Natural killer cell (primary cell): ENCODE results near the gene CBARP. TPM values are rescaled to one million over a fixed set of nuclear protein-coding genes. Genes with fewer than 3 reads are reported as not detected.
"Not testable (repeated sequence)": the region's sequence is repeated elsewhere in the genome, so short reads cannot be mapped to it uniquely, and the experiment has no call there.

ENCODE experiments used
- ATAC-seq, 3 donors: fragments of 150-1000 bp in 2 of 3; fragments of 200-7000 bp in 1 of 3; cut with Tn5 transposase; 1 replicate in 1 of 3; 2 replicates in 2 of 3; pipeline ENCODE4 v1.10.0; 2021; ENCODE audit warnings: mild to moderate bottlenecking in 2 of 3, moderate library complexity in 2 of 3
- DNase-seq, 2 donors: peaks; one replicate each; pipeline versions ENCODE4 v3.0.0 to v3.0.0-alpha.2; 2013 to 2021; ENCODE audit warnings: mixed read lengths in 1 of 2
- H3K27ac ChIP-seq: one replicate; pipeline ENCODE4 v1.5.1; 2013; ENCODE audit warnings: mild to moderate bottlenecking, low read length
- H3K27me3 ChIP-seq: one replicate; pipeline ENCODE4 v1.6.1; 2013; ENCODE audit warnings: low read length; ENCODE audit not compliant: control insufficient read depth, insufficient read depth
- H3K36me3 ChIP-seq: one replicate; pipeline ENCODE4 v1.6.1; 2013; ENCODE audit warnings: low read length; ENCODE audit not compliant: control insufficient read depth, insufficient read depth
- H3K4me1 ChIP-seq: one replicate; pipeline ENCODE4 v1.6.1; 2013; ENCODE audit warnings: low read length; ENCODE audit not compliant: control insufficient read depth, insufficient read depth
- H3K4me3 ChIP-seq: one replicate; pipeline ENCODE4 v1.5.1; 2013; ENCODE audit warnings: low read length
- H3K9me3 ChIP-seq: one replicate; pipeline ENCODE4 v1.6.1; 2013; ENCODE audit warnings: low read length; ENCODE audit not compliant: control insufficient read depth, insufficient read depth
- H3K27ac Mint-ChIP-seq, 2 donors: one replicate each; pipeline ENCODE4 v1.8.0; 2022; ENCODE audit warnings: mild to moderate bottlenecking in 2 of 2, mixed read lengths in 2 of 2, moderate library complexity in 1 of 2
- H3K27me3 Mint-ChIP-seq, 2 donors: one replicate each; pipeline ENCODE4 v1.8.0; 2022; ENCODE audit warnings: low read depth in 2 of 2, mixed read lengths in 2 of 2
- H3K36me3 Mint-ChIP-seq: one replicate; pipeline ENCODE4 v1.8.0; 2022; ENCODE audit warnings: mixed read lengths
- H3K4me1 Mint-ChIP-seq, 2 donors: one replicate each; pipeline ENCODE4 v1.8.0; 2022; ENCODE audit warnings: mixed read lengths in 2 of 2
- H3K4me3 Mint-ChIP-seq: one replicate; pipeline ENCODE4 v1.8.0; 2022; ENCODE audit warnings: mild to moderate bottlenecking, moderate library complexity, mixed read lengths
- H3K9me3 Mint-ChIP-seq, 2 donors: one replicate each; pipeline ENCODE4 v1.8.0; 2022; ENCODE audit warnings: mixed read lengths in 2 of 2
- WGBS: methylation state at CpG from one replicate; pipeline ENCODE4 v1.1.7; 2013; ENCODE audit warnings: missing lambda C conversion rate; ENCODE audit not compliant: insufficient coverage; 5-methylcytosine and 5-hydroxymethylcytosine counted together
- intact Hi-C: fragments of 100-400 bp; cut with micrococcal nuclease; formaldehyde crosslinking; loops from one replicate; pipeline ENCODE4 v1.14.2; 2022
- total RNA-seq, 4 donors: library from RNA; stranded (reverse); fragments of 120-200 nt in 1 of 4; gene quantifications; one replicate each; pipeline versions ENCODE4 v1.2.3 to v1.2.4, GENCODE V29; 2013 to 2022
- TF ChIP-seq, protein P1 (sequence below): fragments of 200-600 bp; IDR thresholded peaks from one replicate; pipeline ENCODE4 v1.8.0; 2022; ENCODE audit warnings: antibody characterized with exemption

CBARP gene
- total RNA-seq, 3 donors from 2014 or later (not counting 1 experiment from before 2014, with no cell fraction given), result 0.14 to 0.41 TPM; not detected in 1

DNA sequence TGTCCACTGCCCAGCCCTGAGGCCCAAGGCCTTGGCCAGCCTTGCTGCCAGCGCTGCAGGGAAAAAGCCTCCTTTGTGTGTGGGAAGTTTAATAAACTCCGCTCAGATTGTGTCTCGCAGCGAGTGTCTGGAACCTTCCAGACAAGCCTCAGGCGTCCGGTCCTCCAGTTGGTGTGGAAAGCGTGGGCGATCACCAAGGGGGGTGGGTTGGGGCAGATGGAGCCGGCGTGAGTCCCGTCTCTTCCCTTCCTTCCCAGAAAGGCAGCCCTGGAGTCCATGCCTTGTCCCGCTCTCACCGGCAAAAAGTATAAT lies 27.6 kb downstream of the CBARP start:
- Histone ChIP-seq H3K4me3 (no peak overlapping the region), H3K4me1 (peaks cover 52% of the 10 kb centered on the region), H3K27ac (no peak overlapping the region), H3K9me3 (no peaks in the 10 kb centered on the region), H3K27me3 (no peaks in the 10 kb centered on the region), H3K36me3 (peaks cover 11% of the 10 kb centered on the region)
- 97% methylated on average over 12 of the region's 13 CpGs for WGBS
- no peak for DNase-seq
- intact Hi-C loops, result no loop called here
- Mint-ChIP-seq H3K27me3 (no peaks in the 10 kb centered on the region), H3K9me3 (no peaks in the 10 kb centered on the region), H3K36me3 (no peaks in the 10 kb centered on the region), H3K4me3 (peak overlapping the region; percentile 9), H3K27ac (no peak overlapping the region), H3K4me1 (peaks cover 31 to 46% of the 10 kb centered on the region in 2 donors)
- TF ChIP-seq, protein P1, sequence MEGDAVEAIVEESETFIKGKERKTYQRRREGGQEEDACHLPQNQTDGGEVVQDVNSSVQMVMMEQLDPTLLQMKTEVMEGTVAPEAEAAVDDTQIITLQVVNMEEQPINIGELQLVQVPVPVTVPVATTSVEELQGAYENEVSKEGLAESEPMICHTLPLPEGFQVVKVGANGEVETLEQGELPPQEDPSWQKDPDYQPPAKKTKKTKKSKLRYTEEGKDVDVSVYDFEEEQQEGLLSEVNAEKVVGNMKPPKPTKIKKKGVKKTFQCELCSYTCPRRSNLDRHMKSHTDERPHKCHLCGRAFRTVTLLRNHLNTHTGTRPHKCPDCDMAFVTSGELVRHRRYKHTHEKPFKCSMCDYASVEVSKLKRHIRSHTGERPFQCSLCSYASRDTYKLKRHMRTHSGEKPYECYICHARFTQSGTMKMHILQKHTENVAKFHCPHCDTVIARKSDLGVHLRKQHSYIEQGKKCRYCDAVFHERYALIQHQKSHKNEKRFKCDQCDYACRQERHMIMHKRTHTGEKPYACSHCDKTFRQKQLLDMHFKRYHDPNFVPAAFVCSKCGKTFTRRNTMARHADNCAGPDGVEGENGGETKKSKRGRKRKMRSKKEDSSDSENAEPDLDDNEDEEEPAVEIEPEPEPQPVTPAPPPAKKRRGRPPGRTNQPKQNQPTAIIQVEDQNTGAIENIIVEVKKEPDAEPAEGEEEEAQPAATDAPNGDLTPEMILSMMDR, result no peak
- ATAC-seq, result no peak

DNA sequence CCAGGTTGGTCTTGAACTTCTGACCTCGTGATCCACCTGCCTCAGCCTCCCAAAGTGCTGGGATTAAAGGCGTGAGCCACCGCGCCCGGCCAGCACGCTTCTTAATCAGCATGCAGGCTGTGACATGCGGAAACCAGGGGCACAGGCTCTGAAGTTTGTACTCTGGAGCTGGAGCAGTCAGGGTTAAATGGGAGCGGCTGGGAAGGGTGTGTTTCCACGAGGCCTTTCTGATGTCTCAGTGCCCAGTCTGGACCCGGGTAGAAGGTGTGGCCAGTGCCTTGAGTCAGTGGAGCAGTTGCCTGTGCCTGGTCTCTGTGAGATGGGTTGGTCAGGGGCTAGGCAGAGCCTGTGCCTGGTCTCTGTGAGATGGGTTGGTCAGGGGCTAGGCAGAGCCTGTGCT lies 29.0 kb downstream of the CBARP start:
- H3K27me3 Mint-ChIP-seq, intact Hi-C loops, H3K27ac Mint-ChIP-seq, H3K27me3 ChIP-seq, DNase-seq, H3K9me3 ChIP-seq, H3K27ac ChIP-seq, H3K36me3 Mint-ChIP-seq, H3K9me3 Mint-ChIP-seq, H3K4me3 ChIP-seq, ATAC-seq: not testable (repeated sequence)
- H3K36me3 ChIP-seq, result peaks cover 11% of the 10 kb centered on the region
- peaks cover 25 to 39% of the 10 kb centered on the region in 2 donors for H3K4me1 Mint-ChIP-seq
- H3K4me3 Mint-ChIP-seq, result peak overlapping the region; percentile 96
- 89% methylated on average over 10 of the region's 10 CpGs for WGBS
- H3K4me1 ChIP-seq, result peaks cover 50% of the 10 kb centered on the region

DNA sequence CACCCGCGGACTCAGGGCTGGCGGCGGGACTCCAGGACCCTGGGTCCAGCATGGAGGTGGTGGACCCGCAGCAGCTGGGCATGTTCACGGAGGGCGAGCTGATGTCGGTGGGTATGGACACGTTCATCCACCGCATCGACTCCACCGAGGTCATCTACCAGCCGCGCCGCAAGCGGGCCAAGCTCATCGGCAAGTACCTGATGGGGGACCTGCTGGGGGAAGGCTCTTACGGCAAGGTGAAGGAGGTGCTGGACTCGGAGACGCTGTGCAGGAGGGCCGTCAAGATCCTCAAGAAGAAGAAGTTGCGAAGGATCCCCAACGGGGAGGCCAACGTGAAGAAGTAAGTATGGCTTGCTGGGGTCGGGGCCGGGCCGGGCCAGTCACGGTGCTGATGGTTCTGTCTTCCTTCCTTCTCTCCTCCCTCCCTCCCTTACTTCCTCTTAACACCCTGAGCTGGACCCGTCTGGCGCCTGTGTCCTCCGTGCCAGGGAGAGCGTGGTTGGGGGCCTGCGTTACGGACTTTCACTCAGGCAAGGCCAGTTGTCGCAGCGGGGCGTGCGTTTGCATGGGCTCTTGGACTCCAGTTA lies 30.8 kb downstream of the CBARP start:
- intact Hi-C loops, result no loop called here
- Mint-ChIP-seq H3K27me3 (no peaks in the 10 kb centered on the region), H3K36me3 (no peaks in the 10 kb centered on the region), H3K27ac (peak overlapping the region; percentile 88 to 90), H3K4me3 (peak overlapping the region; percentile 96), H3K4me1 (peaks cover 19 to 38% of the 10 kb centered on the region in 2 donors), H3K9me3 (no peaks in the 10 kb centered on the region)
- peaks cover 47% of the 10 kb centered on the region for H3K4me1 ChIP-seq
- peaks cover 11% of the 10 kb centered on the region for H3K36me3 ChIP-seq
- ATAC-seq (no peak), DNase-seq (peak in 1 of 2 donors; percentile 62)
- peak overlapping the region; percentile 31 for H3K27ac ChIP-seq
- H3K4me3 ChIP-seq, result peak overlapping the region; percentile 55
- no peaks in the 10 kb centered on the region for H3K27me3 ChIP-seq
- TF ChIP-seq, protein P1, result no peak
- WGBS, result 2% methylated on average over 38 of the region's 38 CpGs
- no peaks in the 10 kb centered on the region for H3K9me3 ChIP-seq

- H3K9me3 Mint-ChIP-seq, result no peaks in the 10 kb centered on the region
- no peaks in the 10 kb centered on the region for H3K36me3 Mint-ChIP-seq
- H3K4me3 Mint-ChIP-seq, result peak overlapping the region; percentile 96
- H3K27ac Mint-ChIP-seq, result peak overlapping the region; percentile 88 to 90
- no peaks in the 10 kb centered on the region for H3K27me3 Mint-ChIP-seq
- Histone ChIP-seq H3K4me3 (peak overlapping the region; percentile 55), H3K36me3 (peaks cover 8% of the 10 kb centered on the region), H3K9me3 (no peaks in the 10 kb centered on the region), H3K27me3 (no peaks in the 10 kb centered on the region), H3K27ac (no peak overlapping the region), H3K4me1 (peaks cover 47% of the 10 kb centered on the region)
- intact Hi-C loops, result no loop called here
- TF ChIP-seq, protein P1, result no peak
- ATAC-seq (no peak), DNase-seq (peak in 1 of 2 donors; percentile 50)
- WGBS, result under 1% methylated on average over 78 of the region's 78 CpGs
- H3K4me1 Mint-ChIP-seq, result peaks cover 14 to 34% of the 10 kb centered on the region in 2 donors
Measured at GRCh38 chr19:1206150-1206863, 31.5 kb downstream of the CBARP start.
